Endometrial microvascular endothelial cells (primary cell): ENCODE measurements around the gene NR2C1. TPM values are rescaled to one million over a fixed set of nuclear protein-coding genes. Genes with fewer than 3 reads are reported as not detected.

Experiments
- in situ Hi-C: cut with HindIII; loops from 2 replicates; pipeline ENCODE4 v1.10.0; 2017; ENCODE audit warnings: low sequenced_read_pairs, low pct_unique_long_range_greater_than_20kb; ENCODE audit errors: inconsistent ontology term
- total RNA-seq: library from RNA; depleted of rRNA; stranded (reverse); fragments of >200 nt; gene quantifications from one replicate; pipeline ENCODE4 v1.2.3, GENCODE V29; 2015; ENCODE audit errors: inconsistent ontology term

The NR2C1 gene
- total RNA-seq, 1 donor from 2014 or later = 19.5 TPM

DNA sequence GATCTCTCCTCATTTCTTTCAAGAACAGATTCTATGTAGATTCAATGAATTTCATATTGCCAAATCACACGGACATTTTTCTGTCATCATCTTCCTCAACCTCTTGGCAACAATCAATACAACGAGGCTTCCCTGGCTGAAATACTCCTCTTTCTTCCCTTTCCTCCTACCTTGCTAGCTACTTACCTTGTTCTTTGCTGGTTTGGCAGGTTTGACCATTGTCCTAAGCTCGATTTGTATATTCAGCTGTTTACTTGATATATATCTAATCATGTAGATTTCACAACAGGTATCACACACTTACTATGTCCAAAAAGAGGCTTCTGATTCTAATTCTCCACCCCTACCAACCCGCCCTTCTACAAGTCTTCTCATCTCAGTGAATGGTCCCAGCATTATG lies 93.5 kb downstream of the NR2C1 start:
- in situ Hi-C loops = no loop called here

DNA sequence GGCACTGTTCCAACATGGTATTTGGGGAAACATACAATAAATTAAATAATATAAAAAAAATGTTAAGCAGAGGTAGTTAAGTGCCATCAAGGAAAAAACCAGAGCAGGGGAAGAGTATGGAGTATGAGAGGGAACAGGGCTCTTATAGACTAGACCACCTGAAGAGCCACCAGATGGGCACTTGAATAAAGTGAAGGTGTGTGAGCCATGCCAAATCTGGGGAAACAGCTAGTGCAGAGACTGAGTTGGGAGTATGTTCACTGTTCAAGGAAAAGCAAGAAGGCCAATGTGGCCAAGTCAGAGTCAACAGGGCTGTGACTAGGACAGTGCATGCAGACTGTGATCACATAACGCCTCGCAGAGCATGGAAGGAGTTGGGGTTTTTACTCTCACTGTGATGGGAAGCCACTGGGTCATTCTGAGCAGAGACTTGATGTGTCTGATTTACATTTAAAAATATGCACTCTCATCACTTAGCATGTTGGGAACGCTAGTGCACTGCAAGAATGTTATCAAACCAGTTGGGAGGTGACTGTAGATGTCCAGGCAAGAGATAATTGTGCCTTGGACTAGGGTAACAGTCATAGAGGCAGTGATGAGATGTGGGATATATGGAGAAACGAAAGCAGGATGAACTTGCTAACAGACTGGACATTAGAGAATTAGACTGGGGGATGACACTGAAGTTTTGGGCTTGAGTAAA lies 95.5 kb downstream of the NR2C1 start:
- in situ Hi-C loops = no loop called here

DNA sequence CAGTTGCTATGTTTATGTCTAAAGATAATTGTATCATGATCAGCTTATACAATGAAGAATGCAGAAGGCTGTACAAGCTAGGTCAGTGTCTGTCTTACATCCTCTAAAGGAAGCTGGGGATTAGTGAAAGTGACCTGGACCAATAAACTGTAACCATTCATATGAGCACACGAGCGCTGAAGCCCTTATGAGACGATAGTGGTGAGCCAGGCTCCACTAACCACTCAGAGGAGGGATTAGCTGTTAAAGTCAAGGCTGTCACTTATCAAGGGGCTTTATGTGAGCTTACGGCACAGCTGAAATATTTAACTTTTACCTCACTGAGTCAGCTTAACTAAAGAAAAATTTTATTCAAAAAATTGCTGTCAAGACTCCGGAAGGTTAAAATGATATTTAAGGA lies 100.2 kb downstream of the NR2C1 start:
- in situ Hi-C loops = no loop called here

DNA sequence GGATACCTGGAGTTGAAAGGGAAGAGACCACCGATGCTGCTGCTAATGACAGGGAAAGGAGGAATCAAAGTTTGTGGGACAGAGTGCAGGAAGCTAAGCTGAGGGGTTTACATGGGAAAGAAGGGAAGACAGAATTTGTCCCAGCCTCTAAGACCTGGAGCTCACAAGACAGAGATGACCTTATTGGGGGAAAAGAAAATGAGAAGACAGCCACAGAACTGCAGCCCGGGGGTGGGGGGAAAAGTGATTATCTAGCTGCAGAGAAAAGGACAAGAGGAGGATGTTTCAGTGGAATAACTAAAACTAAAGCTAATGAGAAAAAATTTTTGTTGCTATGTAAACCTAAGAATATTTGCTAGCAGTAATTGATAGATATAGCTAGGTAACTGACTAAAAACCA lies 100.6 kb downstream of the NR2C1 start:
- in situ Hi-C loops = no loop called here

DNA sequence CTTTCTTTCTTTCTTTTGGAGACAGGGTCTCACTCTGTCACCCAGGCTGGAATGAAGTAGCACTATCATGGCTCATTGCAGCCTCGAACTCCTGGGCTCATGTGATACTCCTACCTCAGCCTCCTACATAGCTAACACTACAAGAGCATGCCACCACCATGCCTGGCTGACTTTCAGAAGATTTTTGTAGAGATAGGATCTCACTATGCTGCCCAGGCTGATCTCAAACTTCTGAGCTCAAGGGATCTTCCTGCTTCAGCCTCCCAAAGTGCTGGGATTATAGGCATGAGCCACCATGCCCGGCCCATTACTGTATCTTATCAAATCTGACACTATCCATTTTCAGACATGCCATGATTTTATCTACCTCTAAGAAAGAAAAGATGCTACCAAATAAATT lies 101.5 kb downstream of the NR2C1 start:
- in situ Hi-C loops = no loop called here

- in situ Hi-C loops = no loop called here
Observed at GRCh38 chr12:94970560-94970959, 102.9 kb downstream of the NR2C1 start.

Other genes with a start within 250 kb of the NR2C1 start
- 228 TPM for gene NDUFA12, start 69.9 kb downstream of the NR2C1 start, total RNA-seq
- gene FGD6, start 143.8 kb upstream of the NR2C1 start, total RNA-seq = 13.9 TPM
- 74.3 TPM for gene VEZT, start 144.2 kb upstream of the NR2C1 start, total RNA-seq